Activated T-cell treated with anti-CD3 and anti-CD28 coated beads, Interleukin-2, amount 50 U/mL, for 4 hours (primary cell): Measurements from ENCODE around the gene PTS. TPM values are rescaled to one million over a fixed set of nuclear protein-coding genes. Genes with fewer than 3 reads are reported as not detected.

Source experiments
- ATAC-seq, 2 donors: fragments of 200-7000 bp; cut with Tn5 transposase; one replicate each; pipeline ENCODE4 v1.10.0; 2021
- DNase-seq: peaks from one replicate; pipeline ENCODE4 v3.0.0-alpha.2; 2020
- H3K27me3 Mint-ChIP-seq: one replicate; pipeline ENCODE4 v1.8.0; 2021; ENCODE audit warnings: low read depth, mixed read lengths
- H3K36me3 Mint-ChIP-seq: one replicate; pipeline ENCODE4 v1.8.0; 2022; ENCODE audit warnings: mixed read lengths; ENCODE audit not compliant: insufficient read depth
- H3K4me1 Mint-ChIP-seq: one replicate; pipeline ENCODE4 v1.8.0; 2021; ENCODE audit warnings: low read depth, mixed read lengths
- H3K4me3 Mint-ChIP-seq: one replicate; pipeline ENCODE4 v1.8.0; 2021; ENCODE audit warnings: mild to moderate bottlenecking, moderate library complexity, mixed read lengths
- H3K9me3 Mint-ChIP-seq: one replicate; pipeline ENCODE4 v1.8.0; 2021; ENCODE audit warnings: mixed read lengths
- total RNA-seq, 3 donors: library from RNA; stranded (reverse); gene quantifications; one replicate each; pipeline ENCODE4 v1.2.1, GENCODE V29; 2021

The PTS gene
- total RNA-seq, 3 donors from 2014 or later: 39.0 to 49.4 (median 44.9) TPM

DNA sequence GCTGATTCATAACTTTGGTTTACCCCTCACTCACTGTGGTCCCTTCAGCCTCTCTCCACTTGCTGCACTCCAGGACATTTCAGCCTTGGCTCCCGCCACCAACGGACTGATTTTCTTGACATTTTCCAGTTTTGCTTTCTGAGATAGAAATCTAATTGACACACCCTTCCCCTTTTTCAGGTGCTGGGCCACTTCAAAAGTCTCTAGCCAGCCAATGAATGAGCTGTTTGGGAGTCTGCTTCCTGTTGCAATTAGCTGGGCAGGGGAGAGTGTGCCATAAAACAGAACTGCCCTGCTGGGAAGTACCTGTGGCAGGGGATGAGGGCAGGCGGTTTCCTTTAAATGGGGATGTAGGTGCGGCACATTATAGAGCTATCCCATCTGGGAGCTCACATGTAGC, 55.5 kb downstream of the PTS start:
- DNase-seq: no peak
- H3K27me3 Mint-ChIP-seq: no peaks in the 10 kb centered on the region
- H3K4me3 Mint-ChIP-seq: no peak overlapping the region
- H3K9me3 Mint-ChIP-seq: no peaks in the 10 kb centered on the region
- no peaks in the 10 kb centered on the region for H3K36me3 Mint-ChIP-seq
- peaks cover 14% of the 10 kb centered on the region for H3K4me1 Mint-ChIP-seq
- ATAC-seq: no peak

Other genes with a start within 250 kb of the PTS start
- 10 to 100 TPM; 60.6 to 72.5 (median 66.0) TPM for gene DLAT, start 201.0 kb upstream of the PTS start, total RNA-seq
- gene PIH1D2, start 152.4 kb upstream of the PTS start, total RNA-seq: under 1 TPM; 0.34 to 0.63 (median 0.43) TPM
- 10 to 100 TPM; 19.1 to 21.5 (median 19.8) TPM for gene NKAPD1, start 152.1 kb upstream of the PTS start, total RNA-seq
- gene TIMM8B, start 139.7 kb upstream of the PTS start, total RNA-seq: 10 to 100 TPM; 72.6 to 90.8 (median 83.0) TPM
- gene SDHD, start 139.6 kb upstream of the PTS start, total RNA-seq: 100 to 1,000 TPM; 111 to 133 (median 121) TPM
- gene IL18, start 62.3 kb upstream of the PTS start, total RNA-seq: not detected
- gene TEX12, start 59.1 kb upstream of the PTS start, total RNA-seq: under 1 TPM in 1 of 3 donors, not detected in 2; 0.40 TPM
- 1 to 10 TPM in 1 of 3 donors, under 1 TPM in 2; 0.66 to 1.1 (median 0.73) TPM for gene BCO2, start 50.9 kb upstream of the PTS start, total RNA-seq
- not detected for gene PLET1, start 34.4 kb downstream of the PTS start, total RNA-seq